Common myeloid progenitor, CD34-positive (primary cell): ENCODE results near the gene C7.

ENCODE experiments used
- CTCF ChIA-PET: fragments of 350-600 bp; sonication (Branson Sonifier 250); formaldehyde crosslinking; loops from one replicate; lab custom pipeline; 2021; ENCODE audit warnings: antibody characterized with exemption; lab: Charles Lee
- POLR2A ChIA-PET: fragments of 350-600 bp; sonication (Branson Sonifier 250); formaldehyde crosslinking; loops from one replicate; lab custom pipeline; 2021; ENCODE audit warnings: antibody characterized with exemption; lab: Charles Lee
- DNase-seq, 3 donors: peaks; one replicate each; pipeline versions ENCODE4 v3.0.0 to v3.0.0-alpha.2; 2013
- H3K27ac ChIP-seq, 2 experiments: 1 replicate in 1 of 2; 2 replicates in 1 of 2; pipeline ENCODE4 v1.7.0; 2013; ENCODE audit warnings: inconsistent platforms in 2 of 2, low read length in 2 of 2, mild to moderate bottlenecking in 2 of 2, low read depth in 1 of 2, moderate library complexity in 1 of 2; ENCODE audit not compliant: severe bottlenecking in 2 of 2, insufficient read depth in 1 of 2, poor library complexity in 1 of 2
- H3K27me3 ChIP-seq, 5 experiments: replicated peaks in 2 of 5; 1 replicate in 3 of 5; 2 replicates in 2 of 5; pipeline versions ENCODE4 v1.6.1 to v1.7.0; 2013; ENCODE audit warnings: low read length in 4 of 5, mild to moderate bottlenecking in 2 of 5, moderate library complexity in 2 of 5, inconsistent platforms in 1 of 5; ENCODE audit not compliant: insufficient read depth in 5 of 5, control insufficient read depth in 4 of 5
- H3K36me3 ChIP-seq, 4 experiments: 1 replicate in 2 of 4; 2 replicates in 2 of 4; pipeline versions ENCODE4 v1.6.1 to v1.7.0; 2013; ENCODE audit warnings: low read length in 3 of 4, control low read depth in 1 of 4, mild to moderate bottlenecking in 1 of 4; ENCODE audit not compliant: control insufficient read depth in 4 of 4, insufficient read depth in 4 of 4
- H3K4me1 ChIP-seq, 4 experiments: 1 replicate in 3 of 4; 2 replicates in 1 of 4; pipeline versions ENCODE4 v1.6.1 to v1.7.1; 2013; ENCODE audit warnings: low read length in 3 of 4, mild to moderate bottlenecking in 3 of 4, control low read depth in 1 of 4, inconsistent platforms in 1 of 4, moderate library complexity in 1 of 4; ENCODE audit not compliant: control insufficient read depth in 4 of 4, insufficient read depth in 4 of 4; ENCODE audit errors: control extremely low read depth in 1 of 4
- H3K4me3 ChIP-seq, 7 experiments: 1 replicate in 4 of 7; 2 replicates in 3 of 7; pipeline versions ENCODE4 v1.5.1 to v1.7.0; 2013; ENCODE audit warnings: mild to moderate bottlenecking in 7 of 7, low read length in 6 of 7, moderate library complexity in 6 of 7, inconsistent platforms in 2 of 7, low read depth in 2 of 7, control low read depth in 1 of 7; ENCODE audit not compliant: insufficient read depth in 4 of 7, control insufficient read depth in 1 of 7; ENCODE audit errors: extremely low read depth in 1 of 7
- H3K9me3 ChIP-seq, 5 experiments: 1 replicate in 4 of 5; 2 replicates in 1 of 5; pipeline versions ENCODE4 v1.6.1 to v1.7.1; 2013; ENCODE audit warnings: low read length in 4 of 5, mild to moderate bottlenecking in 2 of 5, inconsistent platforms in 1 of 5, low read depth in 1 of 5, moderate library complexity in 1 of 5; ENCODE audit not compliant: control insufficient read depth in 4 of 5, insufficient read depth in 2 of 5; ENCODE audit errors: control extremely low read depth in 1 of 5
- WGBS: methylation state at CpG from one replicate; pipeline ENCODE4 v1.1.5; 2013; ENCODE audit not compliant: insufficient coverage; 5-methylcytosine and 5-hydroxymethylcytosine counted together

Gene C7

GRCh38 chr5:40973364-40974004, 64.2 kb downstream of the C7 start:
- 72% methylated on average over 2 of the region's 3 CpGs for WGBS
- H3K27ac ChIP-seq = no peak overlapping the region
- H3K27me3 ChIP-seq = no peaks in the 10 kb centered on the region
- DNase-seq = no peak
- H3K36me3 ChIP-seq = no peaks in the 10 kb centered on the region
- H3K9me3 ChIP-seq = no peaks in the 10 kb centered on the region
- H3K4me3 ChIP-seq = no peak overlapping the region
- ChIA-PET POLR2A (no interaction called here), CTCF (no interaction called here)
- H3K4me1 ChIP-seq = no peaks in the 10 kb centered on the region

- Histone ChIP-seq H3K36me3 (no peaks in the 10 kb centered on the region), H3K27ac (no peak overlapping the region), H3K4me3 (no peak overlapping the region), H3K9me3 (no peaks in the 10 kb centered on the region), H3K27me3 (no peaks in the 10 kb centered on the region), H3K4me1 (no peaks in the 10 kb centered on the region)
- no CpG with 5 or more reads among the region's 3 CpGs for WGBS
- POLR2A ChIA-PET = no interaction called here
- no peak for DNase-seq
- CTCF ChIA-PET = no interaction called here
Measured at GRCh38 chr5:40976041-40976440, 66.7 kb downstream of the C7 start.

GRCh38 chr5:40976836-40977235, 67.5 kb downstream of the C7 start:
- no peak for DNase-seq
- H3K9me3 ChIP-seq = no peaks in the 10 kb centered on the region
- WGBS = 79% methylated on average over 3 of the region's 3 CpGs
- ChIA-PET POLR2A (no interaction called here), CTCF (no interaction called here)
- no peaks in the 10 kb centered on the region for H3K36me3 ChIP-seq
- no peak overlapping the region for H3K4me3 ChIP-seq
- no peaks in the 10 kb centered on the region for H3K4me1 ChIP-seq
- no peak overlapping the region for H3K27ac ChIP-seq
- H3K27me3 ChIP-seq = no peaks in the 10 kb centered on the region

DNA sequence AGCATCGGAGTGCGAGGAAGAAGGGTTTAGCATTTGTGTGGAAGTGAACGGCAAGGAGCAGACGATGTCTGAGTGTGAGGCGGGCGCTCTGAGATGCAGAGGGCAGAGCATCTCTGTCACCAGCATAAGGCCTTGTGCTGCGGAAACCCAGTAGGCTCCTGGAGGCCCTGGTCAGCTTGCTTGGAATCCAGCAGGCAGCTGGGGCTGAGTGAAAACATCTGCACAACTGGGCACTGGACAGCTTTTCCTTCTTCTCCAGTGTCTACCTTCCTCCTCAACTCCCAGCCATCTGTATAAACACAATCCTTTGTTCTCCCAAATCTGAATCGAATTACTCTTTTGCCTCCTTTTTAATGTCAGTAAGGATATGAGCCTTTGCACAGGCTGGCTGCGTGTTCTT, 72.1 kb downstream of the C7 start:
- 95% methylated on average over 6 of the region's 9 CpGs for WGBS
- Histone ChIP-seq H3K4me3 (no peak overlapping the region), H3K27me3 (no peaks in the 10 kb centered on the region), H3K9me3 (peaks cover 0 to 1% (median 0%) of the 10 kb centered on the region in 5 experiments), H3K36me3 (no peaks in the 10 kb centered on the region), H3K27ac (no peak overlapping the region), H3K4me1 (no peaks in the 10 kb centered on the region)
- no peak for DNase-seq
- POLR2A ChIA-PET = no interaction called here
- CTCF ChIA-PET = no interaction called here

- Histone ChIP-seq H3K27me3 (no peaks in the 10 kb centered on the region), H3K27ac (no peak overlapping the region), H3K36me3 (no peaks in the 10 kb centered on the region), H3K4me1 (no peaks in the 10 kb centered on the region), H3K4me3 (no peak overlapping the region), H3K9me3 (peaks cover 0 to 1% (median 0%) of the 10 kb centered on the region in 5 experiments)
- DNase-seq = no peak
- WGBS = 100% methylated on average over 3 of the region's 3 CpGs
- CTCF ChIA-PET = no interaction called here
- POLR2A ChIA-PET = no interaction called here
Measured at GRCh38 chr5:40983781-40984180, 74.5 kb downstream of the C7 start.

DNA sequence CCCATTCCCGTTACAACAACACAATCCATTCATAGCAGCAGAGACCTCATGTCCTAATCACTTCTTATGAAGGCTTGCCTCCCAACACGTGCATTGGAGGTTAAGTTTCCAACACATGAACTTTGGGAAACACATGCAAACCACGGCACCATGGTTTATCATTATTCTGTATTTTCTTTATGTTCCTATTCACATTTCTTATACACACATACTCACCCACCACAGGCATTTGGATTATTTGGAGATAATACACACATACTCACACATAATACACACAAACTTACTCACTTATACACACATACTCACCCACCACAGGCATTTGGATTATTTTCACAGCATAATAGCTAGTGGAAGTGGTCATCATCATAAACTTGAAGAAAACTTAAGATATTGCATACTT, 75.6 kb downstream of the C7 start:
- ChIA-PET CTCF (no interaction called here), POLR2A (interaction anchor here (0.6 kb wide), 1 partner anchor 343 kb away, joined by 4 read pairs; no protein-coding TSS in a partner anchor)
- Histone ChIP-seq H3K36me3 (no peaks in the 10 kb centered on the region), H3K27ac (no peak overlapping the region), H3K4me3 (no peak overlapping the region), H3K9me3 (peaks cover 0 to 1% (median 0%) of the 10 kb centered on the region in 5 experiments), H3K27me3 (no peaks in the 10 kb centered on the region), H3K4me1 (no peaks in the 10 kb centered on the region)
- DNase-seq = no peak
- WGBS = 90% methylated on average over 2 of the region's 3 CpGs

- POLR2A ChIA-PET = no interaction called here
- no peak for DNase-seq
- no peak overlapping the region for H3K27ac ChIP-seq
- H3K9me3 ChIP-seq = peaks cover 0 to 1% (median 0%) of the 10 kb centered on the region in 5 experiments
- WGBS = 100% methylated on average over 1 of the region's 4 CpGs
- H3K4me3 ChIP-seq = no peak overlapping the region
- no peaks in the 10 kb centered on the region for H3K36me3 ChIP-seq
- H3K27me3 ChIP-seq = no peaks in the 10 kb centered on the region
- CTCF ChIA-PET = no interaction called here
- H3K4me1 ChIP-seq = no peaks in the 10 kb centered on the region
Measured at GRCh38 chr5:40985501-40985900, 76.2 kb downstream of the C7 start.
